SK-N-SH (cell line): ENCODE data around the gene ZNF354C. TPM values are rescaled to one million over a fixed set of nuclear protein-coding genes. Genes with fewer than 3 reads are reported as not detected.

Experiments
- CTCF ChIA-PET: fragments of 300-600, 350-600 bp; formaldehyde crosslinking; extraction: SDS; loops from one replicate; lab custom pipeline; 2021; lab: Yijun Ruan, JAX
- POLR2A ChIA-PET: fragments of 350-600 bp; sonication (Branson Sonifier 250); formaldehyde crosslinking; extraction: SDS; loops from one replicate; lab custom pipeline; 2020; ENCODE audit warnings: antibody characterized with exemption, inconsistent platforms; lab: Yijun Ruan, JAX
- DNase-seq: peaks from one replicate; pipeline ENCODE4 v3.0.0; 2012
- H2AFZ ChIP-seq: fragments of 200-600 bp; sonication (generic); 2 replicates; pipeline ENCODE4 v1.8.1; 2016; ENCODE audit warnings: antibody characterized with exemption, mild to moderate bottlenecking, low read depth
- H3F3A ChIP-seq: fragments of 200-600 bp; sonication (generic); replicated peaks from 2 replicates; pipeline ENCODE3; 2016; ENCODE audit warnings: antibody characterized with exemption, mild to moderate bottlenecking; ENCODE audit not compliant: insufficient read depth
- H3K27ac ChIP-seq, 2 experiments: fragments of 200-500 bp in 1 of 2; fragments of 200-600 bp in 1 of 2; sonication (Bioruptor generic) in 1 of 2; sonication (generic), shearing (Covaris generic) in 1 of 2; 2 replicates each; pipeline versions ENCODE4 v1.5.1 to v1.6.1; 2014 to 2016; ENCODE audit warnings: low read depth in 2 of 2, inconsistent platforms in 1 of 2, low read length in 1 of 2, mild to moderate bottlenecking in 1 of 2, mixed read lengths in 1 of 2
- H3K27me3 ChIP-seq: fragments of 200-600 bp; sonication (generic), shearing (Covaris generic); 2 replicates; pipeline ENCODE4 v1.6.1; 2016; ENCODE audit warnings: mixed run types; ENCODE audit not compliant: insufficient read depth
- H3K36me3 ChIP-seq, 2 experiments: fragments of 200-500 bp in 1 of 2; fragments of 200-600 bp in 1 of 2; sonication (Bioruptor generic) in 1 of 2; sonication (generic) in 1 of 2; replicated peaks in 1 of 2; 2 replicates each; pipeline versions ENCODE3 to v1.5.1; 2014 to 2016; ENCODE audit warnings: low read length in 1 of 2, mild to moderate bottlenecking in 1 of 2; ENCODE audit not compliant: insufficient read depth in 2 of 2, control insufficient read depth in 1 of 2
- H3K4me1 ChIP-seq, 2 experiments: fragments of 200-500 bp in 1 of 2; fragments of 200-600 bp in 1 of 2; sonication (Bioruptor generic) in 1 of 2; sonication (generic), shearing (Covaris generic) in 1 of 2; 2 replicates each; pipeline versions ENCODE4 v1.5.1 to v1.6.1; 2014 to 2016; ENCODE audit warnings: low read depth in 1 of 2, low read length in 1 of 2, mixed run types in 1 of 2; ENCODE audit not compliant: insufficient read depth in 2 of 2, control insufficient read depth in 1 of 2
- H3K4me2 ChIP-seq: fragments of 200-600 bp; sonication (generic), shearing (Covaris generic); 2 replicates; pipeline ENCODE4 v1.6.1; 2017; ENCODE audit warnings: mixed run types
- H3K4me3 ChIP-seq, 2 experiments: fragments of 200-500 bp in 1 of 2; fragments of 200-600 bp in 1 of 2; sonication (Bioruptor generic) in 1 of 2; sonication (generic), shearing (Covaris generic) in 1 of 2; 2 replicates each; pipeline versions ENCODE4 v1.5.1 to v1.8.1; 2014 to 2016; ENCODE audit warnings: low read depth in 2 of 2, inconsistent platforms in 1 of 2, low read length in 1 of 2, mild to moderate bottlenecking in 1 of 2, mixed read lengths in 1 of 2, moderate library complexity in 1 of 2
- H3K79me2 ChIP-seq: fragments of 200-600 bp; sonication (generic); 2 replicates; pipeline ENCODE4 v1.8.1; 2017; ENCODE audit warnings: mild to moderate bottlenecking; ENCODE audit not compliant: insufficient read depth
- H3K9ac ChIP-seq: fragments of 200-600 bp; sonication (generic); 2 replicates; pipeline ENCODE4 v1.6.1; 2017; ENCODE audit warnings: mixed run types
- H3K9me2 ChIP-seq: fragments of 200-600 bp; sonication (generic); 2 replicates; pipeline ENCODE4 v1.6.1; 2017; ENCODE audit warnings: mixed run types
- H3K9me3 ChIP-seq: fragments of 200-600 bp; sonication (generic); 2 replicates; pipeline ENCODE4 v1.6.1; 2017; ENCODE audit warnings: mixed run types, mild to moderate bottlenecking, moderate library complexity
- H4K20me1 ChIP-seq: fragments of 200-600 bp; sonication (generic); 2 replicates; pipeline ENCODE4 v1.6.1; 2017; ENCODE audit warnings: mild to moderate bottlenecking, mixed run types; ENCODE audit not compliant: insufficient read depth
- CTCF ChIP-seq: fragments of 200-600 bp; sonication (generic); IDR thresholded peaks from 2 replicates; pipeline ENCODE4 v1.6.1; 2017; ENCODE audit warnings: antibody characterized with exemption, mild to moderate bottlenecking, moderate library complexity
- ELF1 ChIP-seq: IDR thresholded peaks from 2 replicates; pipeline ENCODE4 v1.4.0; 2012
- EP300 ChIP-seq, 2 experiments: IDR thresholded peaks; 2 replicates each; pipeline versions ENCODE4 v1.4.0 to v1.6.1; 2012; ENCODE audit warnings: borderline replicate concordance in 1 of 2, low read depth in 1 of 2, low read length in 1 of 2
- FOSL2 ChIP-seq: IDR thresholded peaks from 2 replicates; pipeline ENCODE4 v1.4.0; 2012; ENCODE audit warnings: low read depth, mild to moderate bottlenecking, moderate library complexity, borderline replicate concordance
- FOXM1 ChIP-seq: IDR thresholded peaks from 2 replicates; pipeline ENCODE4 v1.4.0; 2012; ENCODE audit warnings: low read depth, mild to moderate bottlenecking
- GABPA ChIP-seq: IDR thresholded peaks from 2 replicates; pipeline ENCODE4 v1.4.0; 2012; ENCODE audit warnings: low read depth, mild to moderate bottlenecking
- MXI1 ChIP-seq: IDR thresholded peaks from 2 replicates; pipeline ENCODE4 v1.6.1; 2012; ENCODE audit warnings: mild to moderate bottlenecking, low read depth, low read length, improper control_type of control experiment
- POLR2AphosphoS5 ChIP-seq: IDR thresholded peaks from 2 replicates; pipeline ENCODE4 v1.6.1; 2012; ENCODE audit warnings: low read depth, low read length
- RAD21 ChIP-seq: IDR thresholded peaks from 2 replicates; pipeline ENCODE4 v1.6.1; 2012; ENCODE audit warnings: mild to moderate bottlenecking, low read length
- RCOR1 ChIP-seq: fragments of 150-350 bp; IDR thresholded peaks from 2 replicates; pipeline ENCODE4 v1.6.1; 2017; ENCODE audit warnings: antibody characterized with exemption, low read length
- RXRA ChIP-seq: IDR thresholded peaks from 2 replicates; pipeline ENCODE4 v1.4.0; 2012; ENCODE audit warnings: low read depth, mild to moderate bottlenecking, borderline replicate concordance
- USF2 ChIP-seq: fragments of 150-350 bp; IDR thresholded peaks from 2 replicates; pipeline ENCODE4 v1.6.1; 2017; ENCODE audit warnings: antibody characterized with exemption, low read length, low read depth, borderline replicate concordance
- WGBS: methylation state at CpG from one replicate; pipeline ENCODE4 v1.1.6; 2017; ENCODE audit warnings: low lambda C conversion rate; 5-methylcytosine and 5-hydroxymethylcytosine counted together
- polyA plus RNA-seq, 3 experiments: library from polyadenylated mRNA; depleted of rRNA; stranded (reverse); fragments of >200 nt; gene quantifications; 2 replicates each; pipeline ENCODE4 v1.2.3, GENCODE V29; 2012

The ZNF354C gene
- polyA plus RNA-seq, 1 of the 3 experiments (the other 2 are of a cell fraction) = 1.1 TPM

- TF ChIP-seq MXI1 = no peak
- no peak for TF ChIP-seq EP300 (IDR thresholded peaks at IDR 0.05; ENCODE audit: borderline replicate concordance in 1 of 2, low read depth in 1 of 2, low read length in 1 of 2)
- TF ChIP-seq RXRA = no peak
Measured at GRCh38 chr5:179120951-179121666, 60.9 kb downstream of the ZNF354C start (continued).

GRCh38 chr5:179121667-179122111 lies 61.5 kb downstream of the ZNF354C start:
- H3K9me3 ChIP-seq = no peaks in the 10 kb centered on the region
- WGBS = 70% methylated on average over 21 of the region's 25 CpGs
- H3K4me2 ChIP-seq = no peak overlapping the region
- no peak overlapping the region for H3K4me3 ChIP-seq
- H3K9me2 ChIP-seq = no peaks in the 10 kb centered on the region
- no peak overlapping the region for H3K27ac ChIP-seq
- ChIA-PET POLR2A (no interaction called here), CTCF (no interaction called here)
- no peaks in the 10 kb centered on the region for H3K27me3 ChIP-seq
- H3K79me2 ChIP-seq = no peaks in the 10 kb centered on the region
- no peak overlapping the region for H2AFZ ChIP-seq
- H4K20me1 ChIP-seq = no peaks in the 10 kb centered on the region
- DNase-seq = no peak
- H3K9ac ChIP-seq = no peak overlapping the region
- no peak for TF ChIP-seq RXRA
- TF ChIP-seq USF2 = no peak
- no peak for TF ChIP-seq GABPA
- no peak for TF ChIP-seq RAD21
- no peak for TF ChIP-seq RCOR1
- no peak for TF ChIP-seq FOSL2
- no peak for TF ChIP-seq POLR2AphosphoS5
- TF ChIP-seq ELF1 = no peak
- no peak for TF ChIP-seq FOXM1
- no peaks in the 10 kb centered on the region for H3K4me1 ChIP-seq
- no peaks in the 10 kb centered on the region for H3K36me3 ChIP-seq
- no peaks in the 10 kb centered on the region for H3F3A ChIP-seq

- Histone ChIP-seq H3K79me2 (no peaks in the 10 kb centered on the region), H3K4me3 (no peak overlapping the region), H3K4me1 (no peaks in the 10 kb centered on the region), H3K9me2 (no peaks in the 10 kb centered on the region), H4K20me1 (no peaks in the 10 kb centered on the region), H3K36me3 (no peaks in the 10 kb centered on the region), H3K4me2 (no peak overlapping the region), H3K27me3 (no peaks in the 10 kb centered on the region), H2AFZ (no peak overlapping the region), H3K27ac (no peak overlapping the region), H3K9me3 (no peaks in the 10 kb centered on the region), H3F3A (no peaks in the 10 kb centered on the region), H3K9ac (no peak overlapping the region)
- POLR2A ChIA-PET = no interaction called here
- no peak for DNase-seq
- TF ChIP-seq FOSL2 (no peak), CTCF (no peak)
- WGBS = 57% methylated on average over 15 of the region's 19 CpGs
- CTCF ChIA-PET = no interaction called here
Measured at GRCh38 chr5:179122411-179123108, 62.4 kb downstream of the ZNF354C start.
